ENCODE results near the gene RNF151.

Gene RNF151

DNA sequence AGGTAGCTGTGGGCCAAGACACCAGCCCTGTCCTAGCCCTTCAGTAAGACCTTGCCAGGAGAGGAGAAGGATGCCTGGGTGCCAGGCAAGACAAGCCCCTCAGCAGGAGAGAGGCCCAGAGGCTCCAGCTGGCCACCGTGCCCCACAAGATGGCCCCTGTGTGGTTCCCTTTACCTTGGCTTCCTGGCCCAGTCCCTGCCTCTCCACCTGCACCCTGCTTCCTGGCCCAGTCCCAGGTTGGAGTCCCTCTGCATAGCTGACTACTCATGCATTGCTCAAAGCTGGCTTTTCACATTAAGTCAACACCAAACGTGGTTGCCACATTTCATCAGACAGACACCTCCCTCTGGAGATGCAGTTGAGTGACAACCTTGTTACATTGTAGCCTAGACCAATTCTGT lies 27.1 kb downstream of the RNF151 start:
- DNase-seq: peak; percentile 72

DNA sequence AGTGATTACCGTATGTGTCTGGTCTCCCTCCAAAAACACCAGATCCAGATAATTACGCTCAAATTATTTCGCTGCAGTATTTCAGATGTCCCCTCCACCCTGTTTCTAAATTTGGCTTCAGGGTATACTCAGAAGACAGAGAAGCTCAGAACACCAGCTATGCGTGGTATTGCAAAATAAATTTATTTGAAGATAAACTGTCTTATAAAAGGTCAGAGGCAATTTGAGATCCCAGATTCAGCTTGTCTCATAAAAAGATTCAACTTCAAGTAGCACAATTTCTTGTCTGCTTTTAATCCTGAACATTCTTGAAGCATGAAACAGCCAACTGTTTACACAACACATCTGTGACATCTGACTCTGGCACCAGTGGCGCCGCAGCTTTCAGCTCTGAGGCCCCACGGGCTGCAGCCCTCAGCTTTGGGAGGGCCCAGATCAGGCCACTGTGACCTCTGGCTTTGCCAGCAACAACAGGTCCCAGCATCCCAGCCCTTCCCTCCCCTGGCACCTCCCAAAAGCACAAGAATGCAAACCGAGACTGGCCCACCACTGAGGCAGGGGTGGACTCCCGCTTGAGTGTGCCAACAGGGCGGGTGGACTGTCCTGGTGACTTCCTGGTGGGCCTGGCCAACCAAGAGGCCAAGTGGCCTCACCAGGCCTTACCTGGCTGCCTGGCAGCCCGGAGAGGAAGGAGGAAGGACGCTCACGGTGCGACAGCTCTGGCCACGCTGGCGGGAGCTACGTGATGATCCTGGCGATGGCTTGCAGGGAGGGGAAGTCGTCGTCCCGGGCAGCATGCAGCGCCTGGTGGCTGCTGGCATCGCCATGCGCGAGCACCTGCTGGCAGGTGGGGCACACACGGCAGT lies 31.1 kb downstream of the RNF151 start:
- no peak for DNase-seq

DNA sequence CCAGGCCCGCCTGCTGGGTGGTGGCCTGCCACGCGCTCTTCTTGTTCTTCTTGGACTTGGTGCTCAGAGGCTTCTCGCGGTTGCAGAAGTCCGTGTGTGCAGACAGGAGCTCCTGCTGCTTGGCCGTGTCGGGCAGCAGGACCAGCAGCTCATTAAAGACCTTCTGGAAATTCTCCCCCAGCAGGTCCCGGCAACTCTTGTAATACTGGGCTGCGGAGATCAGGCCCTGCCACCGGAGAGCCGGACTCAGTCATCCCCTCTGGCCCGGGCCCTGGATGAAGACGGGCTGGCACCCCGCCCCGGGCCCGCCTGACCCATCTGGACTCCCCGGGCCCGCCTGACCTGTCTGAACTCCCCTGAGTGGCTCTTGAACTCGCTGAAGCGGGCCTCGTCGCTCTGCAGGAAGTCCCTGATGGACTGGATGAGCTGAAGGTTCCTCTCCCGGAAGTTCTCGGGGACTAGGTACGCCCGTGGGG lies 31.7 kb downstream of the RNF151 start:
- DNase-seq: no peak

DNA sequence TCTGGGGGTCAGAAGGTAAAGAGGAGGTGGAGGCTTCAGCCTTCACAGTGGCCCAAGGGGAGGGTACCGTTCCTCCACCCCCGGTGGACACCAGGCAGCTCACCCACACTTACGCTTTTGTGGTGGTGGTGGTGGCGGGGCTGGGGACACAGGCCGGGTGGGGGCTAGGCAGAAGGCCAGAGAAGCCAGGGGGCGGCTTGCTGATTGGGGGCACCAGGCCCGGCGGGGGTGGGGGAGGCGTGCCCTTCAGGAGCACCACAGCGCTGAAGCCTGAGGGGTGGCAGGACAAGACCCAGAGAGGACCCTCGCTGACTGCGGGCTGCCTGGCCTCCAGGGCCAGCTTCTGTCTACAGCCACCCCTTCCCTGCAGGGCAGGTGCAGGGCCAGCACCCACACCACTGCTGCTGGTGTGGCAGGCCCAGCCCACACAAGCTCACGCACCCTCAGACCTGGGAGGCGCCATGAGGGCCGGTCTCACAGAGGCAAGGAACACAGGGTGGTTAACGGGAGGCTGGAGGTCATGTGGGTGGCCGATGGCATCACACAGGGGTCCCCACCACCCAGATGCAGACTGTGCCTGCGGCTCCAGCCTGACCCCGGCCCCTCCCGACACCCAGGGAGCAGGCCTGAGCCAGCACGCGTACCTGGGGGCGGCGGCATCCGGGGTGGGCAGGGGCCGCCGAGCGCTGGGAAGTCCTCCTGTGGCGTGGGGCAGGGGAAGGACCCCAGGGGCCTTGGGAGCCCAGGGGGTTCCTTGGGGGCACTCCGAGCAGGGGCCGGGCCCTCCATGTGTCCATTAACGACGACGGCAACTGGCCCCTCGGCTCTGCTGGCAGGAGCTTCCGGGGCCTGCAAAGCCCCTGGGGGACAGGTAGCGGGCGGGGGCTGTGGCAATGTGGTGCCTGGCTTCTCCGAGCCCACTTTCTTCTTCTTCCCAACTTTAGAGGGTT lies 32.5 kb downstream of the RNF151 start:
- no peak for DNase-seq

DNA sequence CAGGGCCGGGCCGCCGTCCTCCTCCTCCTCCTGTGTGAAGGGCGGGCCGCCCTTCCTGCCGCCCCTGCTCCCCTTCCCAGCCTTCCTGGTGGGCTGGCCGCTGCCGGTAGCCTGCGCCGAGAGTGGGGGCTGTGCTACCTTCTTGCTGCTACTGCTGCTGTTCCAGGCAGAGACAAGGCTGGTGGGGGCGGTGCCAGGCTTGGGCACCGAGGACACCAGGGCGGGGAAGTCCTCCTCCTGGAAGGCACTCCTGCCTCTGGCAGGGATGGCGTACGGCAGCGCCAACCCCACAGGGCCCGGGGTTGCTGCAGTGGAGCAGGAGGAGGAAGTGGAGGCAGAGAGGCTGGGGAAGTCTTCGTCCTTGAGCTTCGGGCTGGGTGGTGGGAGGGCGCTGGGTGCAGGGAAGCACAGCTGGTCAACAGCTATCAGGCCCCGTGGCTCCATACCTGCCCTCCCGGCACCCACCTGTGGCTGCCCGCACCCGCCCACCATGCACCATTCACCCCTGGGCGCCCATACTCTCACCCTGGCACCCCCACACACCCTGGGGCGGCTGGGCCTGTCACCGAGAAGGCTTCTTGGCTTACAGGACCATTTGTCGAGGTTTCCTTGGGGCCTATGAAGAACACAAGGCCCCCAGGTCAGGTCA lies 33.3 kb downstream of the RNF151 start:
- DNase-seq: no peak

DNA sequence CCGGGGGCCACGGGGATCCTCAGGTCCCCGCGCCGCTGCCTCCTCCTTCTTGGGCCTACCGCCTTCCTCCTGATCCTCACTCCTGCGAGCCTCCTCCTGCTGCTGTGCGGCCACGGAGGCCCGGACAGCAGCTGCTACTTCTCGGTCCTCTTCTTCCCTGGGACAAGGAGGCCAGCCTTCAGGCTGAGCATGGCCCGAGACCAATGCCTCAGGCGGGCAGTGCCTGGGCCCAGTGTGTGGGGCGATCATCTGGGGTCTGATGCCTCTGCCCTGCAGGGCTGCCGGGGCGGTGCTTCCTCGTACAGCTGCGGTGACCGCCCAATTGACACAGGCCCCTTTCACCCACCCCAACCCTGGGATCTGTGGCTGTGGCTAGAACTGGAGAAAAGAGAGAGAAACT lies 34.4 kb downstream of the RNF151 start:
- DNase-seq: no peak

GRCh38 chr16:2001456-2002355 lies 35.0 kb downstream of the RNF151 start:
- no peak for DNase-seq

DNA sequence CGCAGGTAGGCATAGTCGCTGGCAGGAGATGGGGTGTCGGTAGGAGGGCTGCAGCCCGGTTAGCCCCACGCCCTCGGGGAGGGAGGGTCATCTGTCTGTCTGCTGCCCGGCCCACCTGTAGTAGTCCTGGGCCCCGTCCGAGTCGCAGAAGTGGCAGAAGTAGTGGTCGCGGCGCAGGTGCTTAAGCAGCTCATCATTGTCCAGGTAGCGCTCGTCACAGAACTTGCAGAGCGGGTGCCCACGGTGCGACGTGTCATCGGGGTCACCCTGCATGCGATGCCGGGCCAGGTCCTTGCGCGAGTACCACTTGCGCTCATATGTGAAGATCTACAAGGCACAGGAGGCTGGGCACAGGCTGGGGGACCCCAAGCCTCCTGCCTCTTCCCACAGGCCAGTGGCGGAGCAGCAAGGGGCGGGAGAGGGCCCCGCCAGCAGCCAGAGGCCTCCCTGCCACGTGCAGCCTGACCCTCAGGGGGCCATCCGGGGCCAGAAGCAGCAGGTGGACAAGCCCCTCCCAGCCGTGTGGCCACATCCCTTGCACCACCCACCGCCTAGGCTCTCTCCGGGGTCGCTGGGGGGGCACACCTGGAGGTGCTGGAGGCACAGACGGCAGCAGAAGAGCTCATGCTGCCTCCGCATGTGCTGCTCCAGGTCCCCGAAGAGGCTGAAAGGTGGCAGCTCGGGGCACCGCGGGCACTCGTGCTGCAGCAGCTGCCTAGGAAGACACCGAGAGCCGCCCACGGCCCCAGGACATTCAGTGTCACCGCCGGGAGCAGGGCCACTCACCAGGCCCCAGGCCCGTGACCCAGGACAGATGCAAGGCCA lies 36.0 kb downstream of the RNF151 start:
- no peak for DNase-seq

DNA sequence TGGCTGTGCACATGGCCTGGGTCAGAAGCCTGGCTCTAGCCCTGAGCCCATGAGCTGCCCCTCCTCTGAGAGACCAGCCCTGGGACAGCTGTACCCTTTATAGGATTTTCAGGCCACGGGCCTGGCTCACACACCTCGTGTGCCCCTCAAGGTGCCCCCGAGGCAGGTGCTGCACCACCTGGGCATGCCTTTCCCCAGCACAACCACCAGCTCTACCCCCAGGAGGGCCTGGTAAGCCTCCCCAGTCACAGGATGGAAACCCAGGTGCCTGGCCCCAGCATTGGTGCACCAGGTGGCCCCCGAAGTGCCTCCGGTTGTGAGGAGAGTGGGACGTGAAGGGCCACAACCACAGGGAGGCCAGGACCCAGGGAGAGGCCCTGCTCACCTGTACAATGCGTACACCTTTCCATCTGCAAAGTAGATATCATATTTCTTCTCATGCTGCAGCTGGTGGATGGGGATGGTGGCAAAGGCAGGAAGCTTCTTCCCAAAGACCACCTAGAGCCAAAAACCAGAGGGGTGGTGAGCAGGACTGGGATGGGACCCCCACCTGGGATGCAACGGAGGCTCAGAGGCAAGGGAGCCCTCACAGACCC lies 36.7 kb downstream of the RNF151 start:
- DNase-seq: no peak

- DNase-seq: peak; percentile 87
These were observed 37.4 kb downstream of the RNF151 start for GRCh38 chr16:2003827-2004641.

GRCh38 chr16:2004795-2005517 lies 38.3 kb downstream of the RNF151 start:
- no peak for DNase-seq

GRCh38 chr16:2005646-2006045 lies 39.0 kb downstream of the RNF151 start:
- no peak for DNase-seq

GRCh38 chr16:2006317-2006716 lies 39.7 kb downstream of the RNF151 start:
- DNase-seq: no peak

- no peak for DNase-seq
These were observed 40.6 kb downstream of the RNF151 start for GRCh38 chr16:2007081-2007836.

- peak; percentile 83 for DNase-seq
These were observed 41.4 kb downstream of the RNF151 start for GRCh38 chr16:2008009-2008526.

- DNase-seq: no peak
These were observed 42.0 kb downstream of the RNF151 start for GRCh38 chr16:2008631-2009163.

DNA sequence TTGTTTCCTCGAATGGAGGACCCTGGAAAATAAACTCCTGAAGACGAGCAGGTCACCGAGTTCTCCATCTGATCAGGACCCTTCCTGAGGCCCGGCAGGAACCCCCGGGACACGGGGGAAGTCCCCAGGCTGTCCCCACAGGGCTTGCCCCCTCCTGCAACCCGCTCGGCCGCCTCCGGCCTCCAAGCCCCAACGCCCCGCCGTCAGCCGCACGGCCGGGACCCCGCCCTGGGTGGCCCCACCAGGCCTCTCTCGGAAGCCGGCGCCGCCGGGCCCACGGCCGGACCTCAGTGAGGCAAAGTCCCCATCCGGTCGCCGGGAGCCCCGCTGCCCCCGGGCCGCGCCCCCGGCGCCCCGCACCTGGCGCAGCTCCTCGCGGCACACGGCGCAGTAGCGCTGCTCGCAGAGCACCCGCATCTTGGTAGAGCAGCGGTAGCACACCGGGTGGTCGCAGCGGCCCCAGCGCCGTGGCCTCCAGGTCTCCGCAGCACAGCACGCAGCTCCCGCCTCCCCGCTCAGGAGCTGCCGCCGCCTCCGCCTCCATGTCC lies 42.6 kb downstream of the RNF151 start:
- no peak for DNase-seq
